Smooth muscle cell (in vitro differentiated cells): ENCODE measurements around the gene FAM170B. TPM values are rescaled to one million over a fixed set of nuclear protein-coding genes. Genes with fewer than 3 reads are reported as not detected.

Experiments
- DNase-seq: peaks from one replicate; lab custom pipeline; 2025; ENCODE audit not compliant: unreplicated experiment; lab: John Stamatoyannopoulos, UW
- H2AFZ ChIP-seq: fragments of 200-600 bp; sonication (generic); 2 replicates; pipeline ENCODE4 v1.6.0; 2016; ENCODE audit warnings: antibody characterized with exemption, low read depth, mild to moderate bottlenecking
- H3F3A ChIP-seq: fragments of 200-600 bp; sonication (generic); 2 replicates; pipeline ENCODE4 v1.6.0; 2017; ENCODE audit warnings: antibody characterized with exemption, low read depth
- H3K27ac ChIP-seq: fragments of 200-600 bp; sonication (generic); 2 replicates; pipeline ENCODE4 v1.5.1; 2016; ENCODE audit warnings: low read depth, mild to moderate bottlenecking
- H3K27me3 ChIP-seq: fragments of 200-600 bp; sonication (generic); 2 replicates; pipeline ENCODE4 v1.6.1; 2016; ENCODE audit warnings: low read depth, mild to moderate bottlenecking
- H3K36me3 ChIP-seq: fragments of 200-600 bp; sonication (generic); 2 replicates; pipeline ENCODE4 v1.5.1; 2016; ENCODE audit warnings: low read depth
- H3K4me1 ChIP-seq: fragments of 200-600 bp; sonication (generic); 2 replicates; pipeline ENCODE4 v1.5.1; 2016; ENCODE audit warnings: low read depth
- H3K4me2 ChIP-seq: fragments of 200-600 bp; sonication (generic); 2 replicates; pipeline ENCODE4 v1.6.0; 2016; ENCODE audit warnings: mild to moderate bottlenecking
- H3K4me3 ChIP-seq: fragments of 200-600 bp; sonication (generic); 2 replicates; pipeline ENCODE4 v1.5.1; 2016; ENCODE audit warnings: mild to moderate bottlenecking
- H3K79me2 ChIP-seq: fragments of 200-600 bp; sonication (generic); 2 replicates; pipeline ENCODE4 v1.6.0; 2016; ENCODE audit warnings: low read depth, mild to moderate bottlenecking
- H3K9ac ChIP-seq: fragments of 200-600 bp; sonication (generic); 2 replicates; pipeline ENCODE4 v1.6.0; 2016; ENCODE audit warnings: low read depth
- H3K9me3 ChIP-seq: fragments of 200-600 bp; sonication (generic); replicated peaks from 2 replicates; pipeline ENCODE4 v1.5.1; 2016; ENCODE audit warnings: low read depth
- H4K20me1 ChIP-seq: fragments of 200-600 bp; sonication (generic); 2 replicates; pipeline ENCODE4 v1.6.0; 2016; ENCODE audit warnings: low read depth
- CTCF ChIP-seq: fragments of 200-600 bp; sonication (generic); IDR thresholded peaks from 2 replicates; pipeline ENCODE4 v1.5.1; 2017; ENCODE audit warnings: borderline replicate concordance, mild to moderate bottlenecking, antibody characterized with exemption; ENCODE audit not compliant: insufficient read depth, poor library complexity, severe bottlenecking
- WGBS: methylation state at CpG from one replicate; pipeline ENCODE4 v1.1.7; 2016; ENCODE audit warnings: low lambda C conversion rate; 5-methylcytosine and 5-hydroxymethylcytosine counted together
- polyA plus RNA-seq: library from polyadenylated mRNA; unstranded; fragments of >200 nt; fragmentation: Nextera tagmentation; extraction: Ambion mirVana; gene quantifications from 2 replicates; pipeline ENCODE4 v1.2.1, GENCODE V29; 2016
- total RNA-seq: library from RNA; depleted of rRNA; stranded (reverse); fragments of >200 nt; gene quantifications from 2 replicates; pipeline ENCODE4 v1.2.3, GENCODE V29; 2014

The FAM170B gene
- total and polyA plus RNA-seq, 2 experiments from 2014 or later, result not detected

DNA sequence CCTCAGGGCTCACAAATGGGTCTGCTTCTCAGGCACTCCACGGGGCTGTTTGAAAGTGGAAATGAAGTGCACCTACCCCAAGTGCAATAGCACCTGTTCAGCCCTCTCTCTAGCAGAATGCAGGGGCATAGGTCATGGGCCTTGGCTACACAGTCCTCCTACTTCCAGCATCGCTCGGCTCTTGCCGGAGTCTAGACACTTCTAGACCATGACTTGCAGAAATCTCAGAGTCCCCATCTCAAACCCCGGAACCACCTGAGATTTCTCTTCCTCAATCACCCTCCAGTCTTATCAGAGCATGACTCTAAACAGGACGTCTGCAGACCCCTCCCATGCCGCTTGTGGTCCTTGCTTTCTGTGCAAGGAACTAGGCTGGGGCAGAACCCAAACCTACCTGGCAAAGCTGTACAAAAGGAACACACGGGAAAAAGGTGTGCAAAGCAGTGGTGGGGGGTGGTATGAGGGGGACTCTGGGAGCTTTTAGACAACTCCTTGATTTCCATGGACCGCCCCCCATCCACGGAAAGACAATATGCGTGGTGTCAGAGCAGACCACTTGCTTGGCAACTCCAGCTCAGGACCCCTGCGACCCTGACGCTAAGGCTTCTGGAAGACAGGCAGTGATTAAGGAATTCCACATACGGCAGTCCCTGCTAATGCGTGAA lies 40.6 kb upstream of the FAM170B start:
- Histone ChIP-seq H4K20me1 (no peaks in the 10 kb centered on the region), H2AFZ (no peak overlapping the region), H3K4me2 (no peak overlapping the region), H3K4me1 (peaks cover 4% of the 10 kb centered on the region), H3K27ac (no peak overlapping the region), H3F3A (peaks cover 5% of the 10 kb centered on the region), H3K79me2 (no peaks in the 10 kb centered on the region), H3K27me3 (no peaks in the 10 kb centered on the region), H3K9ac (no peak overlapping the region), H3K36me3 (no peaks in the 10 kb centered on the region), H3K9me3 (no peaks in the 10 kb centered on the region), H3K4me3 (no peak overlapping the region)
- no peak for DNase-seq
- WGBS, result 80% methylated on average over 15 of the region's 15 CpGs
- TF ChIP-seq CTCF, result no peak

DNA sequence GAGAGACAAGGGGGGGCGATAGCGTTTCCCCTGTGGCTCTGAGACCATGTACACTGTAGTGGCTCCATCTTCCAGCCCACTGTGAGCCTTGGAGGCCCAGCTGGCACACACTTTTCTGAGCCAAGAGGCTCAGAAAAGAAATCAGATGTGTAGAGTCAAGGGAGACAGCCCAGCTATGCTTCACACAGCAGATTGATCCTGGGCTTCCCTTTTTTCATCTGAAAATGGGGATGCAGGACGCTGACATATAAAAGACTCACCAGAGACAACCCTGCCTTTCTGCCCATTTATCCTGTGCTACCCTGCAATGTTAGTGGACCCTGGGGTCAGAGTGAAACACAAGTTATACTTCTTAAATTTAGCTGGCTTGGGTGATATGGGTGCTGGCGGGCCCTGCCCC lies 40.0 kb upstream of the FAM170B start:
- Histone ChIP-seq H3K27ac (no peak overlapping the region), H3K36me3 (no peaks in the 10 kb centered on the region), H3K4me1 (peaks cover 4% of the 10 kb centered on the region), H3K9ac (no peak overlapping the region), H3K9me3 (no peaks in the 10 kb centered on the region), H3F3A (peaks cover 5% of the 10 kb centered on the region), H3K4me3 (no peak overlapping the region), H3K4me2 (no peak overlapping the region), H3K27me3 (no peaks in the 10 kb centered on the region), H4K20me1 (no peaks in the 10 kb centered on the region), H2AFZ (no peak overlapping the region), H3K79me2 (no peaks in the 10 kb centered on the region)
- TF ChIP-seq CTCF, result no peak
- WGBS, result 66% methylated on average over 4 of the region's 4 CpGs
- DNase-seq, result no peak

- WGBS, result 80% methylated on average over 11 of the region's 11 CpGs
- DNase-seq, result no peak
- Histone ChIP-seq H3K27me3 (no peaks in the 10 kb centered on the region), H4K20me1 (no peaks in the 10 kb centered on the region), H3K4me1 (peaks cover 4% of the 10 kb centered on the region), H2AFZ (no peak overlapping the region), H3K4me3 (no peak overlapping the region), H3K27ac (no peak overlapping the region), H3K36me3 (no peaks in the 10 kb centered on the region), H3K4me2 (no peak overlapping the region), H3K9ac (no peak overlapping the region), H3K79me2 (no peaks in the 10 kb centered on the region), H3K9me3 (no peaks in the 10 kb centered on the region), H3F3A (peaks cover 5% of the 10 kb centered on the region)
- TF ChIP-seq CTCF, result no peak
Observed at GRCh38 chr10:49173201-49173772, 39.5 kb upstream of the FAM170B start.

GRCh38 chr10:49172777-49173132 lies 38.9 kb upstream of the FAM170B start:
- WGBS, result 91% methylated on average over 3 of the region's 3 CpGs
- H3K4me1 ChIP-seq, result peaks cover 4% of the 10 kb centered on the region

More at GRCh38 chr10:49172777-49173132, 38.9 kb upstream of the FAM170B start:
- DNase-seq, result no peak
- no peak for TF ChIP-seq CTCF
- H4K20me1 ChIP-seq, result no peaks in the 10 kb centered on the region
- H3K9ac ChIP-seq, result no peak overlapping the region
- H3K4me3 ChIP-seq, result no peak overlapping the region
- peaks cover 5% of the 10 kb centered on the region for H3F3A ChIP-seq
- H3K4me2 ChIP-seq, result no peak overlapping the region
- no peak overlapping the region for H2AFZ ChIP-seq
- H3K27me3 ChIP-seq, result no peaks in the 10 kb centered on the region
- H3K27ac ChIP-seq, result no peak overlapping the region
- no peaks in the 10 kb centered on the region for H3K36me3 ChIP-seq
- H3K79me2 ChIP-seq, result no peaks in the 10 kb centered on the region
- H3K9me3 ChIP-seq, result no peaks in the 10 kb centered on the region
